ENCODE measurements around the gene CCDC88C.
"Not testable (repeated sequence)": the region's sequence is repeated elsewhere in the genome, so short reads cannot be mapped to it uniquely, and the experiment has no call there.

Gene CCDC88C

GRCh38 chr14:91228112-91229004, 189.3 kb downstream of the CCDC88C start:
- FAIRE-seq = no peak
- DNase-seq (ENCODE audit: low spot score) = no peak

- DNase-seq (ENCODE audit: low spot score) (no peak), FAIRE-seq (no peak)
Observed at GRCh38 chr14:91227183-91227628, 190.4 kb downstream of the CCDC88C start.

DNA sequence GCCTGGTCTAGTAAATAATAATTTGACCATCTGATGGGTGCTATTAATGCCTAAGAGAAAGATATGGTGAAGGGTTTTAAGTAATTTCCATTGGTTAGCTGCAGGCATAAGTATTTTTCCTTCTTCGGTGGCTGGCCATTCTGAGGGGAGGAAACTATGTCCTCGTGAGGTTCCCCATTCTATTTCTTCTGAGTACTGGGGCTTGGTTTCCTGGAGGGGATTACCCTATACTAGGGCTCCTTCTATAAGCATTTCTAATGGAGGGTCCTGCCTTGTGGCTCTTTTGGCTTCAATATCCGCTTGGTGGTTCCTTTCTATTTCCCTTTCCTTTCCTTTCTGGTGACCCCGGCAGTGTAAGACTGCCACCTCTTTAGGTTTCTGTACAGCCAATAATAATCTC, 191.3 kb downstream of the CCDC88C start:
- DNase-seq (ENCODE audit: low spot score); FAIRE-seq: not testable (repeated sequence)

- DNase-seq (ENCODE audit: low spot score) = no peak
- no peak for FAIRE-seq
Observed at GRCh38 chr14:91225025-91225424, 192.6 kb downstream of the CCDC88C start.

GRCh38 chr14:91223028-91223783, 194.4 kb downstream of the CCDC88C start:
- DNase-seq (ENCODE audit: low spot score) = no peak
- FAIRE-seq = no peak
